IPS DF 6.9 (cell line): ENCODE results near the gene TMEM236.

Experiments
- DNase-seq: peaks from one replicate; pipeline ENCODE4 v3.0.0-alpha.2; 2013; ENCODE audit warnings: low read depth, low spot score
- H3K27ac ChIP-seq: one replicate; pipeline ENCODE4 v1.5.1; 2013; ENCODE audit warnings: low read length, control low read depth
- H3K27me3 ChIP-seq: 2 replicates; pipeline ENCODE4 v1.6.1; 2013; ENCODE audit warnings: mild to moderate bottlenecking, low read length; ENCODE audit not compliant: control insufficient read depth, insufficient read depth
- H3K36me3 ChIP-seq: 2 replicates; pipeline ENCODE4 v1.6.1; 2013; ENCODE audit warnings: low read length; ENCODE audit not compliant: control insufficient read depth, insufficient read depth
- H3K4me1 ChIP-seq: 2 replicates; pipeline ENCODE4 v1.6.1; 2013; ENCODE audit warnings: low read length; ENCODE audit not compliant: control insufficient read depth, insufficient read depth
- H3K4me3 ChIP-seq: 2 replicates; pipeline ENCODE4 v1.5.1; 2013; ENCODE audit warnings: mild to moderate bottlenecking, low read length
- H3K9me3 ChIP-seq: 2 replicates; pipeline ENCODE4 v1.6.1; 2013; ENCODE audit warnings: low read length, inconsistent platforms; ENCODE audit not compliant: control insufficient read depth, insufficient read depth
- WGBS: extraction: QIAGEN DNeasy Blood & Tissue Kit; methylation state at CpG from one replicate; pipeline ENCODE4 v1.1.7; 2013; ENCODE audit warnings: mixed read lengths, missing lambda C conversion rate; ENCODE audit not compliant: insufficient read length, insufficient coverage; 5-methylcytosine and 5-hydroxymethylcytosine counted together

Gene TMEM236

DNA sequence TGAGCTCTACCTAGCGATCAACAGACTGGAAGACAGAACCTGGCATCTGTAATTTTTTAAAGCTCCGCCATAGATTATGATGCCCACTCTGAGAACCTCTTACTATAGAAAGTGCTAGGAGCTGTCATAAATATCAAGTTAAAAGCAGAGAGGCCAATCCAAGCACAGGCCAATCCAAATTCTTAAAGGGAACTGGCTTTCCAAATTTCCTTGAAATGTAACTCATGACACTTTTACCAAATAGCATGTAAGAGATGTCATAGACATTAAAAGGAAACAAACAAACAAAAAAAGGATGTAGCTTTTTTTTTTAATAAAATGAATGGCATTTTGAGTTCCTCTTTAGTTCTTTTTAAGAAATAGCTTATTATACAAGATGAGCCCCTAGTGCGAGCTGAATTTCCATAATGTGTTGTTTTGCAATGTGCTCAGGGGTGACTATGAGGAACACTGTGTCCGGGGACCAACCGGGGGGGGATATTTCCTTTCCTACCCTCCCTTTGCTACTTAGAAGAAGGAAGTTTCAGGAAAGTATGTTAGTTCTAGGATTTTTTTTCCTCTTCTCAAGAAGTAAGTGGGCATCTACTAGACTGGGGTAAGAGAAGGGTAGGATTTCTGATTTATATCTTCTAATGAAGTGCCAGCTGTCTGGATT, 33.4 kb downstream of the TMEM236 start:
- Histone ChIP-seq H3K27ac (no peak overlapping the region), H3K36me3 (no peaks in the 10 kb centered on the region), H3K9me3 (no peaks in the 10 kb centered on the region), H3K4me1 (0 out of 2 replicates have a peak, but pooled peaks cover 1% of the 10 kb centered on the region), H3K27me3 (no peaks in the 10 kb centered on the region), H3K4me3 (no peak overlapping the region)
- DNase-seq, result no peak
- no CpG with 5 or more reads among the region's 5 CpGs for WGBS

- Histone ChIP-seq H3K36me3 (no peaks in the 10 kb centered on the region), H3K4me3 (no peak overlapping the region), H3K27me3 (no peaks in the 10 kb centered on the region), H3K27ac (no peak overlapping the region), H3K4me1 (0 out of 2 replicates have a peak, but pooled peaks cover 1% of the 10 kb centered on the region), H3K9me3 (no peaks in the 10 kb centered on the region)
- no CpG with 5 or more reads among the region's 13 CpGs for WGBS
- peak; percentile 29 for DNase-seq
These were observed 35.3 kb downstream of the TMEM236 start for GRCh38 chr10:17787087-17787961.

- Histone ChIP-seq H3K27me3 (no peaks in the 10 kb centered on the region), H3K36me3 (no peaks in the 10 kb centered on the region), H3K4me3 (no peak overlapping the region), H3K27ac (no peak overlapping the region), H3K4me1 (0 out of 2 replicates have a peak, but pooled peaks cover 1% of the 10 kb centered on the region), H3K9me3 (no peaks in the 10 kb centered on the region)
- DNase-seq, result no peak
- WGBS, result no CpG with 5 or more reads among the region's 2 CpGs
These were observed 36.6 kb downstream of the TMEM236 start for GRCh38 chr10:17788646-17789045.

GRCh38 chr10:17789396-17789795, 37.4 kb downstream of the TMEM236 start:
- no peaks in the 10 kb centered on the region for H3K27me3 ChIP-seq
- no peaks in the 10 kb centered on the region for H3K36me3 ChIP-seq
- no peak overlapping the region for H3K4me3 ChIP-seq
- no peak for DNase-seq
- no peak overlapping the region for H3K27ac ChIP-seq
- no CpG with 5 or more reads among the region's 7 CpGs for WGBS
- H3K9me3 ChIP-seq, result no peaks in the 10 kb centered on the region
- 0 out of 2 replicates have a peak, but pooled peaks cover 1% of the 10 kb centered on the region for H3K4me1 ChIP-seq

DNA sequence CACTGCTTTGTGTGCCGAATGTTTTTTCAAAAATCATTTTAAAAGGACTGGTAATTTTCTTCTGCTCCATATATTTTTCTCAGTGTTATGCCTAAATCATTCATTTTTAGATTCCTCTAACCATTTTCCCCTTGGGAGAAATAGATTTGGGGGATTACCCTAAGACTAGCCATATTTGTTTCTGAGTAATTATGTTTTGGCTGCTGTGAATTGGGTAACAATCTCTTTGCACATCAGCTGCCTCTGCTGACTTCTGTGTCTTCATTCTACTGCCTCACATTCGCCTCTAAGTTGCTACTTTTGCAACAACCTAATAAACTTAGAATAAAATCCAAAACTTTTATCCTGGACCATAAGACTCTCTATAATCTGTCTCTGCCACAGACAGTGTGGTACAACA, 38.6 kb downstream of the TMEM236 start:
- Histone ChIP-seq H3K27me3 (no peaks in the 10 kb centered on the region), H3K27ac (no peak overlapping the region), H3K4me1 (0 out of 2 replicates have a peak, but pooled peaks cover 1% of the 10 kb centered on the region), H3K4me3 (no peak overlapping the region), H3K36me3 (no peaks in the 10 kb centered on the region), H3K9me3 (no peaks in the 10 kb centered on the region)
- WGBS, result no CpG with 5 or more reads among the region's 2 CpGs
- DNase-seq, result no peak

- DNase-seq, result no peak
These were observed 41.0 kb downstream of the TMEM236 start for GRCh38 chr10:17792991-17793390.

GRCh38 chr10:17793823-17794644, 42.0 kb downstream of the TMEM236 start:
- H3K27me3 ChIP-seq, result no peaks in the 10 kb centered on the region
- 100% methylated on average over 2 of the region's 6 CpGs for WGBS
- H3K4me3 ChIP-seq, result no peak overlapping the region
- no peaks in the 10 kb centered on the region for H3K9me3 ChIP-seq
- no peaks in the 10 kb centered on the region for H3K4me1 ChIP-seq
- H3K27ac ChIP-seq, result no peak overlapping the region
- H3K36me3 ChIP-seq, result no peaks in the 10 kb centered on the region
- no peak for DNase-seq

More at GRCh38 chr10:17792991-17793390, 41.0 kb downstream of the TMEM236 start:
- Histone ChIP-seq H3K27me3 (no peaks in the 10 kb centered on the region), H3K9me3 (no peaks in the 10 kb centered on the region), H3K4me1 (no peaks in the 10 kb centered on the region), H3K27ac (no peak overlapping the region), H3K4me3 (no peak overlapping the region), H3K36me3 (no peaks in the 10 kb centered on the region)

- H3K9me3 ChIP-seq, result no peaks in the 10 kb centered on the region
- H3K36me3 ChIP-seq, result no peaks in the 10 kb centered on the region
- DNase-seq, result no peak
- no peak overlapping the region for H3K4me3 ChIP-seq
- no CpG with 5 or more reads among the region's 4 CpGs for WGBS
- H3K27me3 ChIP-seq, result no peaks in the 10 kb centered on the region
- no peaks in the 10 kb centered on the region for H3K4me1 ChIP-seq
- no peak overlapping the region for H3K27ac ChIP-seq
These were observed 43.1 kb downstream of the TMEM236 start for GRCh38 chr10:17795083-17795482.

- no peak overlapping the region for H3K4me3 ChIP-seq
- H3K36me3 ChIP-seq, result no peaks in the 10 kb centered on the region
- H3K9me3 ChIP-seq, result no peaks in the 10 kb centered on the region
- 100% methylated on average over 3 of the region's 17 CpGs for WGBS
- H3K27me3 ChIP-seq, result no peaks in the 10 kb centered on the region
- DNase-seq, result no peak
- no peaks in the 10 kb centered on the region for H3K4me1 ChIP-seq
- H3K27ac ChIP-seq, result no peak overlapping the region
These were observed 44.0 kb downstream of the TMEM236 start for GRCh38 chr10:17795813-17796594.
